Ishikawa (cell line): ENCODE data around the gene FYTTD1.

Source experiments
- CEBPB ChIP-seq: IDR thresholded peaks from 2 replicates; pipeline ENCODE4 v1.6.1; 2012
- CREB1 ChIP-seq: IDR thresholded peaks from 2 replicates; pipeline ENCODE4 v1.6.1; 2012; ENCODE audit warnings: low read depth
- EGR1 ChIP-seq: IDR thresholded peaks from 2 replicates; pipeline ENCODE4 v1.6.1; 2012
- EP300 ChIP-seq: IDR thresholded peaks from 2 replicates; pipeline ENCODE4 v1.6.1; 2012; ENCODE audit warnings: borderline replicate concordance
- FOXM1 ChIP-seq: IDR thresholded peaks from 2 replicates; pipeline ENCODE4 v1.6.1; 2012; ENCODE audit warnings: low read depth, borderline replicate concordance
- NFIC ChIP-seq: IDR thresholded peaks from 2 replicates; pipeline ENCODE4 v1.6.1; 2012
- RAD21 ChIP-seq: IDR thresholded peaks from 2 replicates; pipeline ENCODE4 v1.6.1; 2012; ENCODE audit warnings: low read depth
- TAF1 ChIP-seq: IDR thresholded peaks from 2 replicates; pipeline ENCODE4 v1.6.1; 2012; ENCODE audit warnings: low read depth, mild to moderate bottlenecking
- TCF12 ChIP-seq: IDR thresholded peaks from 2 replicates; pipeline ENCODE4 v1.6.1; 2012; ENCODE audit warnings: low read depth
- TEAD4 ChIP-seq: IDR thresholded peaks from 2 replicates; pipeline ENCODE4 v1.6.1; 2012
- YY1 ChIP-seq: IDR thresholded peaks from 2 replicates; pipeline ENCODE4 v1.6.1; 2012; ENCODE audit warnings: low read depth
- ZBTB7A ChIP-seq: IDR thresholded peaks from 2 replicates; pipeline ENCODE4 v1.6.1; 2012; ENCODE audit warnings: low read depth
- TF ChIP-seq, protein P1 (sequence below): IDR thresholded peaks from 2 replicates; pipeline ENCODE4 v1.6.1; 2012; ENCODE audit warnings: low read depth, mild to moderate bottlenecking
- TF ChIP-seq, protein P2 (sequence below): IDR thresholded peaks from 2 replicates; pipeline ENCODE4 v1.6.1; 2012
- TF ChIP-seq, protein P3 (sequence below): IDR thresholded peaks from 2 replicates; pipeline ENCODE4 v1.6.1; 2012

Gene FYTTD1

DNA sequence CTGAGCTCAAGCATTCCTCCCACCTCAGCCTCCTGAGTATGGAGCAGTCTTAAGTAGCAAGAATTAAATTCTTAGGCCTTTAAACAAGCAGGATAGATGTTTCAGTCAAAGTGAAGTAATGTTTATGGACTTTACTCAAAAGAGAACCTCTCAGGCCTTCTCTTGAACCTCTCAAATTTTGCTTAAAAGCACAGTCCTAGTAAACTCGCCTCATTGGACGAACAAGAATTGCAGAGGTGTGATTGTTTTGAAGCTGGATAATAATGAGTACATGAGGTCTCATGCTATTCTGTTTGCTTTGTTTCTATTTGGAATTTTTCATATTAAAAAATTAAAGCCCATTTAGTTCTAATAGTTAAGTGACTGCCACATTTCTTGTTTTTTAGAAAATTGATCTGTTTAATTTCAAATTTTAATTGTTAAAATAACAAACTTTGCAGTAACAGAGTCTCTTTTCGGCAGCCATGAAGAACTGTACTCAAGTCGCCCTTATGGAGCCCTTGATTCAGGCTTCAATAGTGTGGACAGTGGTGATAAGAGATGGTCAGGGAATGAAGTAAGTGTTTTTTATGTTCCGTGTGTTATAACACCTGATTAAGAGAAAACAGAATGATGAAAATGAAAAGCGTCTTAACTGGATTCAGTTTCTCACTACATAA, 80.8 kb downstream of the FYTTD1 start:
- TF ChIP-seq EGR1: no peak
- TF ChIP-seq, protein P1, sequence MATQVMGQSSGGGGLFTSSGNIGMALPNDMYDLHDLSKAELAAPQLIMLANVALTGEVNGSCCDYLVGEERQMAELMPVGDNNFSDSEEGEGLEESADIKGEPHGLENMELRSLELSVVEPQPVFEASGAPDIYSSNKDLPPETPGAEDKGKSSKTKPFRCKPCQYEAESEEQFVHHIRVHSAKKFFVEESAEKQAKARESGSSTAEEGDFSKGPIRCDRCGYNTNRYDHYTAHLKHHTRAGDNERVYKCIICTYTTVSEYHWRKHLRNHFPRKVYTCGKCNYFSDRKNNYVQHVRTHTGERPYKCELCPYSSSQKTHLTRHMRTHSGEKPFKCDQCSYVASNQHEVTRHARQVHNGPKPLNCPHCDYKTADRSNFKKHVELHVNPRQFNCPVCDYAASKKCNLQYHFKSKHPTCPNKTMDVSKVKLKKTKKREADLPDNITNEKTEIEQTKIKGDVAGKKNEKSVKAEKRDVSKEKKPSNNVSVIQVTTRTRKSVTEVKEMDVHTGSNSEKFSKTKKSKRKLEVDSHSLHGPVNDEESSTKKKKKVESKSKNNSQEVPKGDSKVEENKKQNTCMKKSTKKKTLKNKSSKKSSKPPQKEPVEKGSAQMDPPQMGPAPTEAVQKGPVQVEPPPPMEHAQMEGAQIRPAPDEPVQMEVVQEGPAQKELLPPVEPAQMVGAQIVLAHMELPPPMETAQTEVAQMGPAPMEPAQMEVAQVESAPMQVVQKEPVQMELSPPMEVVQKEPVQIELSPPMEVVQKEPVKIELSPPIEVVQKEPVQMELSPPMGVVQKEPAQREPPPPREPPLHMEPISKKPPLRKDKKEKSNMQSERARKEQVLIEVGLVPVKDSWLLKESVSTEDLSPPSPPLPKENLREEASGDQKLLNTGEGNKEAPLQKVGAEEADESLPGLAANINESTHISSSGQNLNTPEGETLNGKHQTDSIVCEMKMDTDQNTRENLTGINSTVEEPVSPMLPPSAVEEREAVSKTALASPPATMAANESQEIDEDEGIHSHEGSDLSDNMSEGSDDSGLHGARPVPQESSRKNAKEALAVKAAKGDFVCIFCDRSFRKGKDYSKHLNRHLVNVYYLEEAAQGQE: no peak
- TF ChIP-seq CEBPB: no peak
- TF ChIP-seq RAD21: no peak
- TF ChIP-seq TCF12: no peak
- TF ChIP-seq, protein P2, sequence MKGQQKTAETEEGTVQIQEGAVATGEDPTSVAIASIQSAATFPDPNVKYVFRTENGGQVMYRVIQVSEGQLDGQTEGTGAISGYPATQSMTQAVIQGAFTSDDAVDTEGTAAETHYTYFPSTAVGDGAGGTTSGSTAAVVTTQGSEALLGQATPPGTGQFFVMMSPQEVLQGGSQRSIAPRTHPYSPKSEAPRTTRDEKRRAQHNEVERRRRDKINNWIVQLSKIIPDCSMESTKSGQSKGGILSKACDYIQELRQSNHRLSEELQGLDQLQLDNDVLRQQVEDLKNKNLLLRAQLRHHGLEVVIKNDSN: no peak
- no peak for TF ChIP-seq ZBTB7A
- TF ChIP-seq CREB1: no peak
- no peak for TF ChIP-seq TEAD4
- TF ChIP-seq NFIC: no peak
- no peak for TF ChIP-seq EP300
- TF ChIP-seq, protein P3, sequence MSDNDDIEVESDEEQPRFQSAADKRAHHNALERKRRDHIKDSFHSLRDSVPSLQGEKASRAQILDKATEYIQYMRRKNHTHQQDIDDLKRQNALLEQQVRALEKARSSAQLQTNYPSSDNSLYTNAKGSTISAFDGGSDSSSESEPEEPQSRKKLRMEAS: no peak
- no peak for TF ChIP-seq YY1
- no peak for TF ChIP-seq TAF1
- no peak for TF ChIP-seq FOXM1

DNA sequence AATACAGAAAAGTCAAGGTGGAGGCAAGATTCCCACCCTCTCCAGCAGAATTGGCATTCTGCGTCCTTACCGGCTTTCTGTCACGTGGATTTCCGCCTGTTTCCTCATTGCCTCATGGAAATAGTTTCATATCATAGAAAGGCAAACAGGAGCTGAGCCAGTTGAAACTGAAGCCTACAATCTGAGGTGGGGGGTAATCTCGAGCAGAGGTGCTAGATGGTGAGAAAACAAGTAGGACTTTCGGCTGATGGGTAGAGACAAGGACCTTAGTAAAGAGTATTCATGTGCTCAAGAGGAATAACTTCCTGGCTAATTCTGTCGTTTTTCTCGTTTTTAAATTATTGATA, 81.3 kb downstream of the FYTTD1 start:
- no peak for TF ChIP-seq CEBPB
- no peak for TF ChIP-seq RAD21
- no peak for TF ChIP-seq NFIC
- TF ChIP-seq, protein P2: no peak
- no peak for TF ChIP-seq TAF1
- no peak for TF ChIP-seq FOXM1
- TF ChIP-seq EP300: no peak
- no peak for TF ChIP-seq YY1
- TF ChIP-seq CREB1: no peak
- TF ChIP-seq, protein P1: no peak

DNA sequence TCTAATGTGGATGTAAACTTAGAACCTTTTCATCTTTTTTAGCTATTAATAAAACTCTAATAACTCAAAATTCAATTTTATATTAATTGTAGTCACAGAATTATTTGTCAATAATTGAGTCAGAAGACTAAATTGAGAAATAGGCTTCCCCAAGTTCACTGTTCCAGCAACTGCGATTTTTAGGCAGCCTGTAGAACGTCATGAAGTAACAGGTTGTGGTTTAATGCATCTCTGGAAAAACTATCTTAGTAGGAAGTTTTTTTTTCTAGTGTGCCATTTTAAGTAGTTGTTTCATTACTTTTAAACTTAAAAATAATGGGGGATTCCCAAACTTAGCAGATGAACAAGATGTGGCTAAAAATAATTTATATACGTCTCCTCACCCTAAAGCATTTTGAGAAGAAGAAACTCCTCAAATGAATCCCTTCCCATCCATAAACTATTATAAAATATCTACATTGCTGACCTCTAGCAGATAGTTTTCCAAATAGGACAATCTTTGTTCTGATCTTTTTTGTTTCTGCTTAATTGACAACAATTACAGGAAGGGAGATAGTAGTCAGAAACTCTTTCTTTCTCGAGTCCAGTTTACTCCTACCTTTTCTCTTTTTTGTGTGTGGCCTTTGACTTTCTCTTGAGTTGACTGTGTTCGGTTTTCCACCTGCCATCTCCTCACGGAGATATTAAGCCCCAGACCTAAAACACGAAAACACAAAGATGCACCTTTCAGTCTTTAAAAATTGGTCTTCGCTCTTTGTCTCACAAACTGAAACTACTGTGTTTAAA, 84.4 kb downstream of the FYTTD1 start:
- no peak for TF ChIP-seq CREB1
- no peak for TF ChIP-seq EP300
- TF ChIP-seq, protein P1: no peak
- no peak for TF ChIP-seq YY1
- no peak for TF ChIP-seq EGR1
- no peak for TF ChIP-seq ZBTB7A
- TF ChIP-seq TEAD4: no peak
- no peak for TF ChIP-seq TCF12
- TF ChIP-seq RAD21: no peak
- no peak for TF ChIP-seq NFIC
- TF ChIP-seq, protein P3: no peak
- TF ChIP-seq, protein P2: no peak
- no peak for TF ChIP-seq FOXM1
- TF ChIP-seq CEBPB: no peak
- TF ChIP-seq TAF1: no peak
